ENCODE results near the gene RBM38. TPM values are rescaled to one million over a fixed set of nuclear protein-coding genes. Genes with fewer than 3 reads are reported as not detected.

The RBM38 gene
- total and polyA plus RNA-seq, 9 of the 15 experiments (the other 6 are each of a cell fraction or from before 2014, with no cell fraction given): 0.28 to 82.4 (median 33.2) TPM

GRCh38 chr20:57420571-57421252 lies 29.5 kb downstream of the RBM38 start (continued):
- TF ChIP-seq USF1 (CRISPR knock-in tag; IDR thresholded peaks at IDR 0.05): peak; percentile 30; the same call in 1 of the 2 replicates

GRCh38 chr20:57421253-57422220 lies 30.3 kb downstream of the RBM38 start:
- ATAC-seq: no peak
- Histone ChIP-seq H3K9ac (ENCODE audit: insufficient read depth in 1 of 2, low read depth in 2 of 2, low read length in 2 of 2) (peak overlapping the region in 1 of 2 experiments; percentile 89; a peak in 3 of 4 replicates), H3K79me2 (ENCODE audit: control insufficient read depth, insufficient read depth, low read length) (no peaks in the 10 kb centered on the region), H3K4me3 (no peak overlapping the region), H3K4me1 (replicated peaks in 1 of 2; ENCODE audit: control insufficient read depth in 2 of 2, insufficient read depth in 2 of 2, low read length in 2 of 2) (peaks cover 27 to 37% of the 10 kb centered on the region in 2 experiments; a peak in 4 of 5 replicates), H3K9me1 (ENCODE audit: control insufficient read depth, insufficient read depth, low read length) (no peaks in the 10 kb centered on the region), H3K4me2 (ENCODE audit: insufficient read depth, low read length) (no peak overlapping the region; the same call in 1 of the 2 replicates), H2AFZ (ENCODE audit: low read depth, low read length) (peak overlapping the region; percentile 96), H3K27ac (ENCODE audit: extremely low read depth, low read depth, low read length) (no peak overlapping the region), H3K27me3 (ENCODE audit: control insufficient read depth in 2 of 2, insufficient read depth in 2 of 2, low read length in 2 of 2) (no peaks in the 10 kb centered on the region), H4K20me1 (replicated peaks; ENCODE audit: control insufficient read depth, insufficient read depth, low read length) (no peaks in the 10 kb centered on the region), H3K36me3 (ENCODE audit: control insufficient read depth, insufficient read depth, low read length) (no peaks in the 10 kb centered on the region), H3K9me3 (replicated peaks; ENCODE audit: control insufficient read depth, insufficient read depth, low read depth, low read length) (no peaks in the 10 kb centered on the region)
- no peak for DNase-seq (ENCODE audit: extremely low read depth in 1 of 4, low spot score in 3 of 4)
- intact Hi-C loops (cut with micrococcal nuclease) (loop anchor here (5.0 kb wide), 1 partner anchor 39 kb away; no protein-coding TSS in a partner anchor), in situ Hi-C loops (cut with MboI) (no loop called here)
- ChIA-PET POLR2A (interaction anchor here (0.6 to 1.8 kb wide), 2 partner anchors 10 to 29 kb away, joined by 3 to 4 read pairs; no protein-coding TSS in a partner anchor), CTCF (ENCODE audit: low intra/inter-chr PET ratio) (no interaction called here)
- no peak for FAIRE-seq
- 77% methylated on average over 23 of the region's 26 CpGs for WGBS (ENCODE audit: insufficient coverage, low coverage, missing lambda C conversion rate)
- no TSS peak for BruUV-seq (replicated peaks)
- no peak for TF ChIP-seq SAFB2 (IDR thresholded peaks at IDR 0.05; ENCODE audit: borderline replicate concordance, low read depth, low read length, severe bottlenecking)
- TF ChIP-seq DNMT1 (IDR thresholded peaks at IDR 0.05): no peak
- no peak for TF ChIP-seq CREM (IDR thresholded peaks at IDR 0.05; ENCODE audit: low read depth)
- no peak for TF ChIP-seq BRCA1 (IDR thresholded peaks at IDR 0.05)
- TF ChIP-seq BRCA1 (CRISPR knock-in tag; IDR thresholded peaks at IDR 0.05): no peak
- no peak for TF ChIP-seq SOX6 (IDR thresholded peaks at IDR 0.05)
- no peak for TF ChIP-seq GTF3C2 (IDR thresholded peaks at IDR 0.05; ENCODE audit: borderline replicate concordance, extremely low read depth, insufficient read length)
- TF ChIP-seq ZBTB33 (CRISPR knock-in tag; IDR thresholded peaks at IDR 0.05): peak; percentile 47; the same call in 1 of the 2 replicates
- no peak for TF ChIP-seq HDAC2 (IDR thresholded peaks at IDR 0.05)
